DND-41 (cell line): ENCODE measurements around the gene ZNF536.
"Not testable (repeated sequence)": the region's sequence is repeated elsewhere in the genome, so short reads cannot be mapped to it uniquely, and the experiment has no call there.

Experiments
- ATAC-seq: fragments of 200-7000 bp; cut with Tn5 transposase; 3 replicates; pipeline ENCODE4 v1.9.1; 2021; ENCODE audit warnings: low read depth; ENCODE audit not compliant: insufficient read depth
- DNase-seq: peaks from one replicate; pipeline ENCODE4 v3.0.0-alpha.2; 2020
- H2AFZ ChIP-seq: 2 replicates; pipeline ENCODE4 v1.6.0; 2012; ENCODE audit warnings: low read depth, low read length
- H3K27ac ChIP-seq: 2 replicates; pipeline ENCODE4 v1.5.1; 2012; ENCODE audit warnings: low read length, inconsistent platforms
- H3K27me3 ChIP-seq: fragments of 200-600 bp; sonication (generic); 2 replicates; pipeline ENCODE4 v1.6.0; 2012; ENCODE audit warnings: low read length, mild to moderate bottlenecking, inconsistent platforms; ENCODE audit not compliant: insufficient read depth, poor library complexity
- H3K36me3 ChIP-seq: 2 replicates; pipeline ENCODE4 v1.5.1; 2012; ENCODE audit warnings: low read length, inconsistent platforms; ENCODE audit not compliant: insufficient read depth
- H3K4me1 ChIP-seq: 2 replicates; pipeline ENCODE4 v1.5.1; 2012; ENCODE audit warnings: mild to moderate bottlenecking, low read length; ENCODE audit not compliant: insufficient read depth
- H3K4me2 ChIP-seq: 2 replicates; pipeline ENCODE4 v1.6.0; 2012; ENCODE audit warnings: mild to moderate bottlenecking, moderate library complexity, low read length, inconsistent platforms; ENCODE audit not compliant: insufficient read depth
- H3K4me3 ChIP-seq, 2 experiments: fragments of 200-600 bp in 1 of 2; shearing (Covaris generic) in 1 of 2; 2 replicates each; pipeline ENCODE4 v1.5.1; 2012 to 2016; ENCODE audit warnings: inconsistent platforms in 2 of 2, low read length in 2 of 2, mild to moderate bottlenecking in 2 of 2, low read depth in 1 of 2, moderate library complexity in 1 of 2
- H3K79me2 ChIP-seq: 2 replicates; pipeline ENCODE4 v1.6.0; 2012; ENCODE audit warnings: low read length, inconsistent platforms; ENCODE audit not compliant: insufficient read depth
- H3K9ac ChIP-seq: 2 replicates; pipeline ENCODE4 v1.6.0; 2012; ENCODE audit warnings: low read depth, mild to moderate bottlenecking, inconsistent platforms, low read length, moderate library complexity
- H3K9me3 ChIP-seq: 2 replicates; pipeline ENCODE4 v1.5.1; 2012; ENCODE audit warnings: low read length, moderate library complexity, mild to moderate bottlenecking, inconsistent platforms; ENCODE audit not compliant: insufficient read depth, severe bottlenecking
- H4K20me1 ChIP-seq: 2 replicates; pipeline ENCODE4 v1.6.0; 2012; ENCODE audit warnings: low read length; ENCODE audit not compliant: insufficient read depth
- CTCF ChIP-seq: IDR thresholded peaks from 2 replicates; pipeline ENCODE4 v1.5.1; 2012; ENCODE audit warnings: borderline replicate concordance, low read length, moderate library complexity, mild to moderate bottlenecking; ENCODE audit not compliant: poor library complexity, severe bottlenecking; ENCODE audit errors: extremely low read depth
- EZH2 ChIP-seq: IDR thresholded peaks from 3 replicates; pipeline ENCODE4 v1.6.1; 2012; ENCODE audit warnings: borderline replicate concordance, low read depth, mild to moderate bottlenecking, moderate library complexity, low read length, inconsistent platforms; ENCODE audit not compliant: severe bottlenecking

ZNF536 gene

DNA sequence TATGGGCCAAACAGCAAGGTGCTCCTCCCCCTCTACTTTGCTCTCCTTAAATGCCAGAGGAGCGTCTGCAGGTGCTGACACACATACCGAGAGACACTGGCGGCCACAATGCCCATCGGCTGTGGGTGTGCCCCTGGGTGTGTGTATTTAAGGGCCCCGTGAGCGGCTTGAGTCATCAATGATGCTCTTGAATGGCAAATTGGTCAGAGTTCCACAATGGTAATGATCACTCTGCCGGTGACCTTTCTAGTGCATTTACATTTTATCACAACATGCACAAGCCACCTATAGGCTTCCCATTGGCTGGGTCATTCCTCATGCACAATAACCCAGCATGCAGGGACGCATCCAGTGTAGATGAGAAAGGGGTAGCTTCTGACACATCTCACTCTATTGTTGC, 124.8 kb downstream of the ZNF536 start:
- H3K4me1 ChIP-seq: no peaks in the 10 kb centered on the region
- H3K36me3 ChIP-seq: no peaks in the 10 kb centered on the region
- H3K9ac ChIP-seq: no peak overlapping the region
- ATAC-seq: no peak
- no peak for DNase-seq
- TF ChIP-seq EZH2 (no peak), CTCF (no peak)
- H3K9me3 ChIP-seq: no peaks in the 10 kb centered on the region
- no peak overlapping the region for H3K4me2 ChIP-seq
- no peak overlapping the region for H3K27ac ChIP-seq
- no peak overlapping the region for H2AFZ ChIP-seq
- H3K27me3 ChIP-seq: peaks cover 7% of the 10 kb centered on the region
- H3K79me2 ChIP-seq: no peaks in the 10 kb centered on the region
- no peaks in the 10 kb centered on the region for H4K20me1 ChIP-seq
- no peak overlapping the region for H3K4me3 ChIP-seq

DNA sequence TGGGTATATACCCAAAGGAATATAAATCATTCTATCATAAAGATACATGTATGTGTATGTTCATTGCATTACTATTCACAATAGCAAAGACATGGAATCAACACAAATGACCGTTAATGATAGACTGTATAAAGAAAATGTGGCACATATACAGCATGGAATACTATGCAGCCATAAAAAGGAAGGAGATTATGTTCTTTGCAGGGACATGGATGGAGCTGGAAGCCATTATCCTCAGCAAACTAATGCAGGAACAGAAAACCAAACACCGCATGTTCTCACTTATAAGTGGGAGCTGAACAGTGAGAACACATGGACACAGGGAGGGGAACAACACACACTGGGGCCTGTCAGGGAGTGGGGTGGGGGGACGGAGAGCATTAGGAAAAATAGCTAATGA, 125.9 kb downstream of the ZNF536 start:
- H3K9me3 ChIP-seq, H3K4me3 ChIP-seq, H3K4me1 ChIP-seq, H4K20me1 ChIP-seq, H3K27me3 ChIP-seq, H3K9ac ChIP-seq, ATAC-seq, DNase-seq, H3K79me2 ChIP-seq, H3K4me2 ChIP-seq, H3K27ac ChIP-seq, H3K36me3 ChIP-seq, H2AFZ ChIP-seq: not testable (repeated sequence)

- Histone ChIP-seq H4K20me1 (no peaks in the 10 kb centered on the region), H3K9me3 (no peaks in the 10 kb centered on the region), H3K79me2 (no peaks in the 10 kb centered on the region), H3K4me2 (no peak overlapping the region), H3K4me1 (no peaks in the 10 kb centered on the region), H3K27me3 (no peaks in the 10 kb centered on the region), H3K4me3 (no peak overlapping the region), H3K9ac (no peak overlapping the region), H3K36me3 (no peaks in the 10 kb centered on the region), H3K27ac (no peak overlapping the region), H2AFZ (no peak overlapping the region)
- DNase-seq (no peak), ATAC-seq (no peak)
- no peak for TF ChIP-seq CTCF
Measured at GRCh38 chr19:30498707-30499106, 126.5 kb downstream of the ZNF536 start.

- Histone ChIP-seq H3K4me3 (no peak overlapping the region), H3K27ac (no peak overlapping the region), H3K27me3 (no peaks in the 10 kb centered on the region), H3K9ac (no peak overlapping the region), H4K20me1 (no peaks in the 10 kb centered on the region), H3K9me3 (no peaks in the 10 kb centered on the region), H3K4me1 (no peaks in the 10 kb centered on the region), H2AFZ (no peak overlapping the region), H3K36me3 (no peaks in the 10 kb centered on the region), H3K79me2 (no peaks in the 10 kb centered on the region), H3K4me2 (no peak overlapping the region)
- DNase-seq: no peak
- TF ChIP-seq CTCF (no peak), EZH2 (no peak)
- no peak for ATAC-seq
Measured at GRCh38 chr19:30504272-30504671, 132.1 kb downstream of the ZNF536 start.
